ENCODE data around the gene ACTR3. TPM values are rescaled to one million over a fixed set of nuclear protein-coding genes. Genes with fewer than 3 reads are reported as not detected.

Gene ACTR3
- total and polyA plus RNA-seq, 8 donors = 41.6 to 189 (median 97.5) TPM

GRCh38 chr2:114011713-114012112 lies 121.8 kb downstream of the ACTR3 start:
- no peak for DNase-seq
- Histone ChIP-seq H3K27me3 (no peaks in the 10 kb centered on the region), H3K4me3 (no peak overlapping the region), H3K36me3 (no peaks in the 10 kb centered on the region), H3K9me3 (no peaks in the 10 kb centered on the region), H3K27ac (no peak overlapping the region), H3K4me1 (no peaks in the 10 kb centered on the region)
- 53 to 80% (median 60%) methylated on average over 4 of the region's 4 CpGs for WGBS, 5 donors
- intact Hi-C loops (cut with DNase I; ENCODE audit: low total_unique reads) = no loop called here
- TF ChIP-seq CTCF (IDR thresholded peaks at IDR 0.05) = no peak
- no peak for TF ChIP-seq POLR2AphosphoS5 (IDR thresholded peaks at IDR 0.05)
- TF ChIP-seq EP300 (IDR thresholded peaks at IDR 0.05) = no peak
- TF ChIP-seq POLR2A (IDR thresholded peaks at IDR 0.05) = no peak

Small RNA genes lying within 50 kb of the gene (small RNA-seq; reads per million reads assigned to genes)
- 0 reads per million in 4 donors for gene RF00012

Other genes with a start within 250 kb of the ACTR3 start
- gene SLC35F5, start 133.4 kb upstream of the ACTR3 start, total RNA-seq = 100 to 1,000 TPM in 3 of 5 donors, 10 to 100 TPM in 2; 91.7 to 399 (median 108) TPM
- gene SLC35F5, start 133.4 kb upstream of the ACTR3 start, polyA plus RNA-seq = 10 to 100 TPM in 2 of 3 donors, 1 to 10 TPM in 1; 8.7 to 15.1 (median 12.5) TPM